HG03439 (cell line): ENCODE measurements around the gene CAP2.

ENCODE experiments used
- ATAC-seq: cut with Tn5 transposase; IDR thresholded peaks from one replicate; pipeline ENCODE4 v1.9.1; 2021; ENCODE audit warnings: mild to moderate bottlenecking, moderate library complexity; ENCODE audit not compliant: unreplicated experiment

Gene CAP2, protein sequence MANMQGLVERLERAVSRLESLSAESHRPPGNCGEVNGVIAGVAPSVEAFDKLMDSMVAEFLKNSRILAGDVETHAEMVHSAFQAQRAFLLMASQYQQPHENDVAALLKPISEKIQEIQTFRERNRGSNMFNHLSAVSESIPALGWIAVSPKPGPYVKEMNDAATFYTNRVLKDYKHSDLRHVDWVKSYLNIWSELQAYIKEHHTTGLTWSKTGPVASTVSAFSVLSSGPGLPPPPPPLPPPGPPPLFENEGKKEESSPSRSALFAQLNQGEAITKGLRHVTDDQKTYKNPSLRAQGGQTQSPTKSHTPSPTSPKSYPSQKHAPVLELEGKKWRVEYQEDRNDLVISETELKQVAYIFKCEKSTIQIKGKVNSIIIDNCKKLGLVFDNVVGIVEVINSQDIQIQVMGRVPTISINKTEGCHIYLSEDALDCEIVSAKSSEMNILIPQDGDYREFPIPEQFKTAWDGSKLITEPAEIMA

DNA sequence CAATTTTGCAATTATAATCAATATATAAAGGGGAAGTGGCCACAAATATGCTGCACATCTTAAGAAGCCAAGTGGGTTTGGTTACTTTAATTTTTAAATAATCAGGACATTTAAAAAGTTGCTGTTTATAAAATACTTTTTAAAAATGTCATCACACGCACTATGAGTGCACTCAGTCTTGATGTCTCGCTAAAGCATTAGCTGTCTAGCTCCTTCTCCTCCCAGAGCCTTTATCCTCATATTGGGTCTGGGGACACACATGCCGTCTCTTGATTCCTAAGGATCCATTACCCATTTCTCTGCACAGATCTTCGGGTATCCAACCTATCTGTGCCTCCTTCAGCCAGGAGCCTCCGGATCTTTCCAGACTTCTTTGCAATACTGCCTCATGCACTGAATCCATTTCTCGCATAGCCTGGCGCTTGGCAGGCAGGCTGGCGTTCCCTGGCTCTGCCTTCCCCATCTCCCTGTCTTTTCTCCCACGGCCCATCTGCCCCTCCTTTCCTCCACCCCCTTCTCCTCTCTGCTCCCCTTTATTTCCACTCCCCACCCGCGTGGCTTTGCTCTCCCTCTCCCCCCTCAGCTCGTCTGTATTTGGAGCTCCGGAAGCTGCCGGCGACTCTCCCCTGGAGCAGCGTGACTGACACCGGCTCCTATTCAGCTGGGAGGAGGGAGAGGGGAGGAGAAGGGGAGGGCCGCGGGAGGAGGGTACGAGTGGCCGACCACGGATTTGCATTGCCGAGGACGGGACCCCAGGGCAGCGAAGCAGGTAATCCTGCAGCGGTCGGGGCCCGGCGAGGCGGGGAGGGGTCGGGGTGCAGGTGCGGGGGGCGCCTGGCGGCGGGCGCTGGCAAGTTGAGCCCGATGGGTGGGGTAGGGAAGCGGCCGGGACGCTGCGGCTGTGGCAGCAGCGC lies at the start of gene CAP2:
TSS of gene CAP2 (plus strand) at position 618 of the 914 bp plus-strand sequence. CDS start 27,961 bp downstream, outside the sequence.
- no peak for ATAC-seq

DNA sequence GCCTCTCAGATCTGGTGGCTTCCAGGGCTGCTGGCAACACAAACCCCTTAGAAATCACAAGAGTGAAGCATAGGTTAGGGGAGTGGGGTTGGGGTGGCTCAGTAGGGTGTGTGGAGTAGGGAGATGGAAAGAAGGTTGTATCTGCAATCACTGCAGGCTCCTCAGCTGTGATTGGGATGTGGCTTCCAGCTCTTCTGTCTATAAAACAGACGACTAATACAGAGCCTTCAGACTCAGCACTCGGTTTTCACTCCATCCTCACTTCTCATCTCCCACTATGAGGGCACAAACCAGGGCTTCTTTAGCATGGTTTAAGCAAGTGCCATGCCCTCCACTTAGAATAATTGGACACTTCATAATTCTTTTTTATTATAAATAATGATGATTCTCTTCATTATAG lies 46.4 kb upstream of the CAP2 start:
- ATAC-seq: no peak

DNA sequence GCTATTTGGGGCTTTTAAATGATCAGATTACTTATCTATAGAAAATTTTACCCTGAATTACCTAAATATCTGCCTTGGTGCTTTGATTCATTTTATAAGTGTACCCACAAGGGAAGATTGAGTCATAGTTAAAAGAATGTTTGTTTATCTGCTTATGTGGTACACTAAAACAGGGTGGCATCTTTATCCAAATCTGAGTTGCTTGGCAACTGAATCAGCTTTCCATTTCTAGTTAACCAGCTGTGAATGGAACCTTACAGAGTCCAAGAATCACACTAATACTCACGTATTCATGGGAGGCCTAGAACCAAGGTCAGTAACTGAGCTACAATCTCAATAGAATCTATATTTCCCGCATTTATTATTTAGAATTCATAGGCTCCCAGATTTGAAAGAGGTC lies 44.0 kb upstream of the CAP2 start:
- no peak for ATAC-seq

DNA sequence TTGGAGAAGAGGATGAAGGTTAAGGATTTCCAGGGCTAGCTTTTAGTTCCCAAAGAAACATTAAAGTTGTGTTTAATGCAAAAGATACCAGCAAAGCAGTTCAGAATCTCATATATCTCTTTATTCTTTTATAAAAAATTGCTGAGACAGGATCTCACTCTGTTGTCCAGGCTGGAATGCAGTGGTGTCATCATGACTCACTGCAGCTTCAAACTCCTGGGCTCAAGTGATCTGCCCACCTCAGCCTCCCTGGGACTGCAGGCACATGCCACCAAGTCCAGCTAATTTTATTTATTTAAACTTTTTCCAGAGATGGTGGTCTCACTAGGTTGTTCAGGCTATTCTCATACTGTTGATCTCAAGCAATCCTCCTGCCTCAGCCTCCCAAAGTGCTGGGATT lies 41.1 kb upstream of the CAP2 start:
- no peak for ATAC-seq

DNA sequence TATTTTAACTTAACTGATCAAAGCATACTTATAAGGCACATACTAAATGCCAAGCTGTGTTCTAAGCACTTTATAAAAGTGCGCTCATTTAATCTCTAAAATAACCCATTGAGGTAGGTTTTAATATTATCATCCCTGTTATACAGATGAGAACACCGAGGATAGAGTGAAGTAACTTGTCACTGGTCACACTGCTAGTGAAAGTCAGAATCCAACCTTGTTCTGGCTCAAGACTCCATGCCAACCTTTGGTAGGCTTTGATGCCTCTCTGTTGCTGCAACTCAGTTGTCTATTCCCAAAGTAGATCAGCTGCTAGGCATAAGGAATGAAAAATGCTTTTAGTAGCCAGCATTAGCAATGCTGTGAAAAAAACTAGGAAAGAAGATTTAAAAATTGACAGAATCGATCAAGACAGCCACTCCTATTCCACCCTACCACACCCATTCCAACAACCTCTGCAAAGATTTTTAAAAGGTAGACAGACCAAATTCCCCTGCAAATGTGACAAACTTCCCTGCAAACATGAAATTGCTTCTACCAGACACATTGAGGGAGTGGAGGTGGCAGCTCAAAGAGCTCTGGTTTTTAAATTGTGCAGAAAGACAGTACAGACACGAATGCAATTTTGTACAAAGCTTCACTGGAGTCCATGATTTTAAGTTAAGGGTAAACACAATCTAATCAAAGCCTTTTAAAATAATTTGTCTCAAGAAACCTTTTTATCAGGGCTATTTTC lies 39.8 kb upstream of the CAP2 start:
- no peak for ATAC-seq

DNA sequence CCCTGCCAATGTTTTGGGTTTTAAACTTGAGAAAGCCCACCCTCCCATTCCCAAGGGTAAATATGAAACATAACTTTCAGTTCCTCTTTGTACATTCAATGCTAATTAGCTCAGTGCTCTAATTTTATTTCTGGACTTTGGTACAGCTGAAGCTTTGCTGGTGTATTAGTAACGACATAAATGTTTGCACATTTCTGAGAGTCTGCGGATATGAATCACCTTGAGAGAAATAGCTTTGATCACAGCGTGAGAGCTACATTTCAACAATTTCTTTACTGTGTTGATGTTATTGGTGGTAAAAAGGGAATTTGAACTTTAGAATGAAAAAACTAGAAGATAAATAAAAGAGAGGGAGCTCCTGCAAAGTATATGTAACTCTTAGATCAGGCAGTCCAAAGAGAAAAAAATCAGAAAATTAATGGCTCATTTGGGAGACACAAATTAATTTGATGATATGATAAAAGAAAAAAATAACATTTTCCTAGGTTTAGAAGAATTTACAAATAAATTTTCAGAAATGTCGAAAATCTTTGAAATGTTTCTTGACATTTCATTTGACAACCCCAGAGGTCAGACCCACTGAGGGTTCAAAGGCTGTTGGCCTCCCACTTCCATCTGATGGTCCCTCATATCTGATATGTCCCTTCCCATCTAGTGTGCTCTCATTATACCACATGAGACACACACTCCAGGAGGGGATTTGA lies 38.5 kb upstream of the CAP2 start:
- ATAC-seq: no peak

DNA sequence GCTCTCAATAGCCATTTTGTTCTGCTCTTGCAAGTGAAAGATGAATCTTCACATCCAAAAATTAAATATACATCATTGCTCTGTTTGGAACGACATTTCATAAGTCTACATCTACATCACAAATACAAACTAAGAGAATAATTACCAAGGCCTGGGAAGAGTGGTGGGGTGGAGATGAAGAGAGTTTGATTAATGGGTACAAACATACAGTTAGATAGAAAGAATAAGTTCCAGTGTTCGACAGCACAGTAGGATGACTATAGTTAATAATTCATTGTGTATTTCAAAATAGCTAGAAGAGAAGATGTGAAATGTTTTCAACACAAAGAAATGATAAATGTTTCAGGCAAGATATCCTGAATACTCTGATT lies 38.0 kb upstream of the CAP2 start:
- no peak for ATAC-seq

DNA sequence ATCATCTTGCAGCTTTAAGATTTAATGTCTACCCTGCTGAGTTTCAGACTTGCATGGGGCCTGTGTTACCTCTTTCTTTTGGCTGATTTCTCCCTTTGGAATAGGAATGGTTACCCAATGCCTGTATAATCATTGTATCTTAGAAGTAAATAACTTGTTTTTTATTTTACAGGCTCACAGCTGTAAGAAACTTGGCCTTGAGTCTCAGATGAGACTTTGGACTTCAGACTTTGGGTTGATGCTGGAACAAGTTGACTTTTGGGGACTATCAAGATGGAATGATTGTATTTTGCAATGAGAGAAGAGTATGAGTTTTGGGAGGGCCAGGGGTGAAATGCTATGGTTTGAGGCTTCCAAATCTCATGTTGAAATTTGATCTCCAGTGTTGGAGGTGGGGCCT lies 34.9 kb upstream of the CAP2 start:
- ATAC-seq: no peak

DNA sequence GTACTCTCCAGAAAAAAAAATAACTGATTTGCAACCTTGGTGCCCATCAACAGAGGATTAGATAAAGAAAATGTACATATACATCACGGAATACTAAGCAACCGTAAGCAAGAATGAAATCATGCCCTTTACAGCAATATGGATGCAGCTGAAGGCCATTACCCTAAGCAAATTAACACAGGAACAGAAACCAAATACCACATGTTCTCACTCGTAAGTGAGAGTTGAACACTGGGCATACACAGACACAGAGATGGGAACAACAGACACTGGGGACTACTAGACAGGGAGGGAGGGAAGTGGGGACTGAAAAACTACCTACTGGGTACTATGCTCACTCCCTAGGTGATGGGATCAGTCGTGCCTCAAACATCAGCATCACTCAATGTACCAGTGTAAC lies 32.8 kb upstream of the CAP2 start:
- no peak for ATAC-seq

DNA sequence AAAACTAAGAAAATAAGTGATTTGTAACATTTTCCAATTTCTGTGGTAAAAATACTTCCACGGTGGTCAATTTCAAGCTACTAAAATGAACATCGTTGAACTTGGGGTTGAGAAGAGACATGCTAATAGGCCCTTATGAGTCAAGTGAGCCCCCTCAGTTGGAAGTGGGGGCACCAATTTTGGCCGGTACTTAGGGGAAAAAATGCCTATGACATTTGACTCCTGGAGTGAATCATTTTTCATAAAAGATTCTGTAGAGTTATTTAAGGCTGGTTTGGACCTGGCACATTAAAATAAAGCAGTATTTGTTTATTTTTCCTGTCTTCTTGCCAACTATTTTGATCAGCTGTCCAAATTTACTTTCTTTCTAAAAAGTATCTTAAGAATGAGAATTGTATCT lies 32.4 kb upstream of the CAP2 start:
- no peak for ATAC-seq

DNA sequence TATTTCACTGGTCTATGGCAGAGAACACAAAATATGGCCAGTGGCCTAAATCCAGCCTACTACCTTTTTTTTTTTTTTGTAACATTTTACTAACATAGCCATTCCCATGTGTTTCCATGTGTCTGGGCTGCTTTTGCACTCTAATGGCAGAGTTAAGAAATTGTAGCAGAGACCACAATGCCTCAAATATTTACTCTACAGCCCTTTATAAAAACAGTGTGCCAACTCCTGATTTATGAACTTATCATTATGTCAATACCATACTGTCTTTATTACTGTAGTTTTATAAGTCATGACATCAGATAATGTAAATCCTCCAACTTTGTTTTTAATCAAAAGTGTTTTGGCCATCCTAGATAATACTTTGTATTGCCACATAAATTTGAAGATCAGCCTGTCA lies 27.4 kb upstream of the CAP2 start:
- ATAC-seq: no peak

DNA sequence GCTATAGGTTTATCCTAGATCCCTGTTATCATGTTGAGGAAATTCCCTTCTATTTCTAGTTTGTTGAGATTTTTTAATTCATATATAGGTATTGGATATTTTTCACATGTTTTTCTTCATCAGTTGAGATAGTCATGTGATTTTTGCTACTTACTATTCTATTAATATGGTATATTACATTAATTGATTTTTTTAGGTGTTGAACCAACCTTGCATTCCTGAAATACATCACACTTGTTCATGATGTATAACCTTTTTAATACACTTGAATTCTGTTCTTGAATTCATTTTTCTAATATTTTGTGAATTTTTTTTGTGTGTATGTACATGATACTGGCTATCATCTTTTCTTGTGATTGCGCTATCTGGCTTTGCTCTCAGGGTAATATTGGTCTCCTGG lies 25.5 kb upstream of the CAP2 start:
- no peak for ATAC-seq

DNA sequence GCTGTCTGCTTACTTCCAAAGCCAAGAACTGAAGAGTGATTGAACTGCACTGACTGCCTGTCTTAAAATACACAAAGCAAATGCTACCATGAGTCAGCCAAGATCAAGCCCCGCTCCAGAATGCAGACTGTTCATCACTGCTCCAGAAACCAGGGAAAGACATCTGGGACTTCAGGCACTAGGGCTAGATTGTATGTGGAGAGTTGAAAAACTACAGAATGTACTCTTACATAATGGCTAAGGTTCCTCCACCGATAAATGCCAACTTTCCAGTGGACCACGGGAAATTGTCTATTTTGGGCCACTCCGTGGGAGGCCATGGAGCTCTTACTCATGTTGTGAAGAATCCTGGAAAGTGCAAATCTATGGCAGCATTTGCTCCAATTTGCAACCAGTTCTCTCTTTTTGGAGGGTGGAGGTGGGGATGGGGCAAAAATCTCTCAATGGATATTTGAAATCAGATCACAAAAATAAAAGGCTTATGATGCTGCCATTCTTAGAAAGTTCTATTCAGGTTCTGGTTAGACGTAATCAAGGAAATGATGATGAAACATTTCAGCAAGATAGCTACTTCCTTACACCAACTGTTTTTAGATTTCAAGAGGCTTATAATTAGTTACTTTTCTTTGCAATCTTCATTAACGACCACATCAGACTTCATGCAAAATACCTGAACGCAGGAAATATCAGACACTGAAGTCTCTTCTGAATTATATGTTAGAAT lies 11.8 kb upstream of the CAP2 start:
- ATAC-seq: no peak

DNA sequence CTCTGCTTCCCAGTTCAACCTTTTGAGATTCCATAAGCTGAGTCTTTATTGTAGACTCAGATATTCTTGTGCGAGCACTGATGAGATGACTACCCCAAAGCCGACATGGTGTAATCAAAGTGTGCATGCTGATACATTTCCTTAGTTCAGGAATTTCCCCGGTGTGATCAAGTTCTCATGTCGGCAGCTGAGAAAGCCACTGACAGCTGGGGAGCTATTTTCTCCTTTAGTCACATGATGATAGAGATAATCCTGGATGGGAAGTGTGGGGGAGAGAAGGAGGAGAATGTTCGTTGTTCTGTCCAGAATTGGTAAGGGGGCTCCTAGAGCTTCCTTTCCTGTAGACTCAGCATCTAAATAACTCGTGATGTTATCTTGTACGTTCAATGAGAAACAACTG lies 7.7 kb upstream of the CAP2 start:
- ATAC-seq: no peak

DNA sequence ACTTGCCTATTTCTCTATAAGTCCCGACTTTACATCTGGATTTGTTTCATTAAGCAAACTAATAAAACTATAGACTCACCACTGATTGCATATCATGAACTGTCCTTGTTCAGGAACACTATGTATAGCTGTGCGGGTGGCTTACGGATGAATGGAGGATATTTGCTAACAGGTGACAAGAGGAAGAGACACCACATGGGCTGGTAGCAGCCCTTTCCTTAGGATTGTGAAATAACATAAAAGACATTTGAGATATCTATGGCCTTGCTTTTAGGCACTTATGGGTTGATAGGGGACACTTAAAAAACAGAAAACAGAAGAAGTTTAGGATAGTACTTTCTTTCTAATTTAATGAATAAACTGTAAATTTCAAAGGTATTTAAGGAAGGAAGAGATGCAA lies 5.0 kb upstream of the CAP2 start:
- no peak for ATAC-seq

DNA sequence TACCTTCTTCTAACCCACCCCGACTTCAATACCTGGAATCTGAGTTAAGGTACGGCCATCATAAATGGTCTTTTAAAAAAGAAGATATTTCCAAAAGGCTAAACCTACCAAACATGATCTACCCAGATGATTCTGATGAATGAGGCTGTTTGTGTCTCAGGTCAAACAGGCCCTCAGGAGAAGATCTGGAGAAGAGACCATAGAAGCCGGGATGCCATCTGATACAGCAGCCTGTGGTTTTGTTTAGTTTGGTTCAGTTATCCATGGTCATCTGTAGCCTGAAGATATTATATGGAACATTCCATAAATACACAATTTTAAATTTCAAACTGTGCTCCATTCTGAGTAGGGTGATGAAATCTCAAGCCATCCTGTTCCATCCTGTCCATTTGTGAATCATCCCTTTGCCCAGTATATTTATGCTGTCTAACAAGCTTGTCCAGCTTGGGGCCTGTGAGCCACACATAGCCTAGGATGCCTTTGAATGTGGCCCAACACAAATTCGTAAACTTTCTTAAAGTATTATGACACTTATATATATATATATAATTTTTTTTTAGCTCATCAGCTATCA lies 4.0 kb upstream of the CAP2 start:
- ATAC-seq: no peak

DNA sequence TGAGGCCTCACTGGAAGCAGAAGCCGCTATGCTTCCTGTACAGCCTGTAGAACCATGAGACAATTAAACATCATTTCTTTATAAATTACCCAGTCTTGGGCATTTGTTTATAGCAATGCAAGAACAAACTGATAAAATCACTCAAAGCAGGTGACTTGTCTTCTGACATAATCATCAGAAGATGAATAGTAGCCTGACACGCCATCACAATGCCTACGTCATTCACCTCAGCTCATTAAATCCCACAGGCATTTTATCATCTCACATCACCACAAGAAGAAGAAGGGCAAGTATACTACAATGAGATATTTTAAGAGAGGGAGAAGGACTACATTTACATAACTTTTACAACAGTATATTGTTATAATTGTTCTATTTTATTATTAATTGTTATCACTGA lies 3.1 kb upstream of the CAP2 start:
- ATAC-seq: no peak

DNA sequence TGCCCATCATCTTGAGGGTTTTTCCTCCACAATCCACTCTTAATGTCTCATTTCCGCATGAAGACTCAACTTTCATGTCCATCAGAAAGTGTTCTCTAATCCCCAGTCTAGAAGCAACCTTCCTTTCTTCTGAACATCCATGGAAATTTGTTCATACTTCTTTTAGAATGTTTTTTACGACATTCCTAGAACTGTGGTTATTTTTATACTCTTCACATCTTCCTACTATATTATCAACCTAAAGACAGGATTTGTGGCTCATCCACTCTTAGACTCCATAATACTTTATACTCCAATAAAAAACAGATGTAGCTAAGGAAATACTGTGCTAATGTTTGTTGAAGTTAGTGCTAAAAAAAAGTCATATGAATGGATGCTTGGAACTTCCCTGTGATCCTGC lies 1.4 kb upstream of the CAP2 start:
- no peak for ATAC-seq

DNA sequence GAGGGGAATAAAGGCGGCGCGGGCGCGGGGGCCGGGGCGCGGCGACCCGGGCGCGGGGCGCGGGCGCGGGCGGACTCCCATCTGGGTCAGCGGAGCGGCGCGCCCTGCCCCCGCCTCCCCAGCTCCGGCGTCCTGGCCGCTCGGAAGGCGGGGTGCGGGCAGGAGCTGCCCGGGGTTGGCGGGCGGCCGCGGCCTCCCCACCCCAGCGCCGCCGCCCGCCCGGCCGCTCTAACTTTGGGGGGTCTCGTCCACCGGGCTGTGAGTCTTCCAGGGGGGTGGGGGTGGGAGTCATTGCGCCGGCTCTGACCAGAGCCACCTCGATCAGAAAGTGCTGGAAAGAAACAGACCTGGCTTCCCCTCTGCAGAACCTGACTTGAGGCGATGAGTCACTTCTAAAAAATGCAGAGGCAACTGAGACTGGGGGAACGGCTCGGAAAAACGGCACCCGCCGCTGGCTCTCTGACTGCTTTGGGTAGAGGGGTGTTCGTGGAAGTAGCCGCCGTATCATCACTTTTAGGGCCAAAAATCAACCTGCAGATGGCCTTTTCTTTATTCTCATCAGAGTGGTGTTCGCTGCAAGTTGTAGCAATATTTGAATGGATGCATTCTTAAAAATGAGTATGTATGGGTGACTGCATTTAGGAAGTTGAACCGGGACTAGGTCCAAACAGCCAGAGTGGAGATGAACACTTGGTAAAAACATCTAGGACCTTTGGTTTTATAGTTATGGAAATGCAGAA lies 667 bp downstream of the CAP2 start:
- ATAC-seq: no peak
